ENCODE data around the gene PTGR1.

- TF ChIP-seq, protein P1, sequence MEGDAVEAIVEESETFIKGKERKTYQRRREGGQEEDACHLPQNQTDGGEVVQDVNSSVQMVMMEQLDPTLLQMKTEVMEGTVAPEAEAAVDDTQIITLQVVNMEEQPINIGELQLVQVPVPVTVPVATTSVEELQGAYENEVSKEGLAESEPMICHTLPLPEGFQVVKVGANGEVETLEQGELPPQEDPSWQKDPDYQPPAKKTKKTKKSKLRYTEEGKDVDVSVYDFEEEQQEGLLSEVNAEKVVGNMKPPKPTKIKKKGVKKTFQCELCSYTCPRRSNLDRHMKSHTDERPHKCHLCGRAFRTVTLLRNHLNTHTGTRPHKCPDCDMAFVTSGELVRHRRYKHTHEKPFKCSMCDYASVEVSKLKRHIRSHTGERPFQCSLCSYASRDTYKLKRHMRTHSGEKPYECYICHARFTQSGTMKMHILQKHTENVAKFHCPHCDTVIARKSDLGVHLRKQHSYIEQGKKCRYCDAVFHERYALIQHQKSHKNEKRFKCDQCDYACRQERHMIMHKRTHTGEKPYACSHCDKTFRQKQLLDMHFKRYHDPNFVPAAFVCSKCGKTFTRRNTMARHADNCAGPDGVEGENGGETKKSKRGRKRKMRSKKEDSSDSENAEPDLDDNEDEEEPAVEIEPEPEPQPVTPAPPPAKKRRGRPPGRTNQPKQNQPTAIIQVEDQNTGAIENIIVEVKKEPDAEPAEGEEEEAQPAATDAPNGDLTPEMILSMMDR (IDR thresholded peaks at IDR 0.05), result no peak
- no peak for TF ChIP-seq EP300 (IDR thresholded peaks at IDR 0.05)
- no peak for TF ChIP-seq POLR2AphosphoS5 (IDR thresholded peaks at IDR 0.05)
- no peak for TF ChIP-seq POLR2A (IDR thresholded peaks at IDR 0.05)
Measured at GRCh38 chr9:111610149-111610548, 10.7 kb upstream of the PTGR1 start.
